Smooth muscle cell (in vitro differentiated cells): Measurements from ENCODE around the gene KCNA3. TPM values are rescaled to one million over a fixed set of nuclear protein-coding genes. Genes with fewer than 3 reads are reported as not detected.

Source experiments
- DNase-seq: peaks from one replicate; lab custom pipeline; 2025; ENCODE audit not compliant: unreplicated experiment; lab: John Stamatoyannopoulos, UW
- H2AFZ ChIP-seq: fragments of 200-600 bp; sonication (generic); 2 replicates; pipeline ENCODE4 v1.6.0; 2016; ENCODE audit warnings: antibody characterized with exemption, low read depth, mild to moderate bottlenecking
- H3F3A ChIP-seq: fragments of 200-600 bp; sonication (generic); 2 replicates; pipeline ENCODE4 v1.6.0; 2017; ENCODE audit warnings: antibody characterized with exemption, low read depth
- H3K27ac ChIP-seq: fragments of 200-600 bp; sonication (generic); 2 replicates; pipeline ENCODE4 v1.5.1; 2016; ENCODE audit warnings: low read depth, mild to moderate bottlenecking
- H3K27me3 ChIP-seq: fragments of 200-600 bp; sonication (generic); 2 replicates; pipeline ENCODE4 v1.6.1; 2016; ENCODE audit warnings: low read depth, mild to moderate bottlenecking
- H3K36me3 ChIP-seq: fragments of 200-600 bp; sonication (generic); 2 replicates; pipeline ENCODE4 v1.5.1; 2016; ENCODE audit warnings: low read depth
- H3K4me1 ChIP-seq: fragments of 200-600 bp; sonication (generic); 2 replicates; pipeline ENCODE4 v1.5.1; 2016; ENCODE audit warnings: low read depth
- H3K4me2 ChIP-seq: fragments of 200-600 bp; sonication (generic); 2 replicates; pipeline ENCODE4 v1.6.0; 2016; ENCODE audit warnings: mild to moderate bottlenecking
- H3K4me3 ChIP-seq: fragments of 200-600 bp; sonication (generic); 2 replicates; pipeline ENCODE4 v1.5.1; 2016; ENCODE audit warnings: mild to moderate bottlenecking
- H3K79me2 ChIP-seq: fragments of 200-600 bp; sonication (generic); 2 replicates; pipeline ENCODE4 v1.6.0; 2016; ENCODE audit warnings: low read depth, mild to moderate bottlenecking
- H3K9ac ChIP-seq: fragments of 200-600 bp; sonication (generic); 2 replicates; pipeline ENCODE4 v1.6.0; 2016; ENCODE audit warnings: low read depth
- H3K9me3 ChIP-seq: fragments of 200-600 bp; sonication (generic); replicated peaks from 2 replicates; pipeline ENCODE4 v1.5.1; 2016; ENCODE audit warnings: low read depth
- H4K20me1 ChIP-seq: fragments of 200-600 bp; sonication (generic); 2 replicates; pipeline ENCODE4 v1.6.0; 2016; ENCODE audit warnings: low read depth
- WGBS: methylation state at CpG from one replicate; pipeline ENCODE4 v1.1.7; 2016; ENCODE audit warnings: low lambda C conversion rate; 5-methylcytosine and 5-hydroxymethylcytosine counted together
- polyA plus RNA-seq: library from polyadenylated mRNA; unstranded; fragments of >200 nt; fragmentation: Nextera tagmentation; extraction: Ambion mirVana; gene quantifications from 2 replicates; pipeline ENCODE4 v1.2.1, GENCODE V29; 2016
- total RNA-seq: library from RNA; depleted of rRNA; stranded (reverse); fragments of >200 nt; gene quantifications from 2 replicates; pipeline ENCODE4 v1.2.3, GENCODE V29; 2014
- TF ChIP-seq, protein P1 (sequence below): fragments of 200-600 bp; sonication (generic); IDR thresholded peaks from 2 replicates; pipeline ENCODE4 v1.5.1; 2017; ENCODE audit warnings: borderline replicate concordance, mild to moderate bottlenecking, antibody characterized with exemption; ENCODE audit not compliant: insufficient read depth, poor library complexity, severe bottlenecking

The KCNA3 gene
- total and polyA plus RNA-seq, 2 experiments from 2014 or later = 3.7 to 9.3 TPM

DNA sequence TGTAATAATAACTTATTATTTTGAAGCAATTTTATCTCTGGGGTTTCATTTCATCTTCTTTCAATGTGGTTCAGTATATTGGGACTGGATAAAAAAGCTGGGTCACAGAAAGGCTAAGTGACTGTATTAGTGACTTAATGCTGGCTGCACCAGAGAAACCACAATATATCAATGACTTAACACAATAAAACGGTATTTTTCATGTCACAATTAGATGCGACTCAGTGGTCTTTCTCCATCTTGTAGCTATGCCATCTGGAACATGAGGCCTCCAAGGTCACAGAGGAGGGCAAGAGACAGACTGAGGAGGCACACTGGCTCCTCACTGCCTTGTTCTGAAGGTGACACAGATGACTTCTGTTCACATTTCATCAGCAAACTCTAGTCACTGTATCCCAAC is 26.0 kb upstream of the KCNA3 start:
- no peak overlapping the region for H3K4me2 ChIP-seq
- DNase-seq = no peak
- no peak overlapping the region for H3K4me3 ChIP-seq
- TF ChIP-seq, protein P1, sequence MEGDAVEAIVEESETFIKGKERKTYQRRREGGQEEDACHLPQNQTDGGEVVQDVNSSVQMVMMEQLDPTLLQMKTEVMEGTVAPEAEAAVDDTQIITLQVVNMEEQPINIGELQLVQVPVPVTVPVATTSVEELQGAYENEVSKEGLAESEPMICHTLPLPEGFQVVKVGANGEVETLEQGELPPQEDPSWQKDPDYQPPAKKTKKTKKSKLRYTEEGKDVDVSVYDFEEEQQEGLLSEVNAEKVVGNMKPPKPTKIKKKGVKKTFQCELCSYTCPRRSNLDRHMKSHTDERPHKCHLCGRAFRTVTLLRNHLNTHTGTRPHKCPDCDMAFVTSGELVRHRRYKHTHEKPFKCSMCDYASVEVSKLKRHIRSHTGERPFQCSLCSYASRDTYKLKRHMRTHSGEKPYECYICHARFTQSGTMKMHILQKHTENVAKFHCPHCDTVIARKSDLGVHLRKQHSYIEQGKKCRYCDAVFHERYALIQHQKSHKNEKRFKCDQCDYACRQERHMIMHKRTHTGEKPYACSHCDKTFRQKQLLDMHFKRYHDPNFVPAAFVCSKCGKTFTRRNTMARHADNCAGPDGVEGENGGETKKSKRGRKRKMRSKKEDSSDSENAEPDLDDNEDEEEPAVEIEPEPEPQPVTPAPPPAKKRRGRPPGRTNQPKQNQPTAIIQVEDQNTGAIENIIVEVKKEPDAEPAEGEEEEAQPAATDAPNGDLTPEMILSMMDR = no peak
- H3K27me3 ChIP-seq = no peaks in the 10 kb centered on the region
- no peaks in the 10 kb centered on the region for H3K9me3 ChIP-seq
- H3K27ac ChIP-seq = no peak overlapping the region
- no peaks in the 10 kb centered on the region for H3K36me3 ChIP-seq
- H4K20me1 ChIP-seq = no peaks in the 10 kb centered on the region
- no peak overlapping the region for H2AFZ ChIP-seq
- H3F3A ChIP-seq = no peaks in the 10 kb centered on the region
- no peaks in the 10 kb centered on the region for H3K4me1 ChIP-seq
- no peaks in the 10 kb centered on the region for H3K79me2 ChIP-seq
- 89% methylated on average over 2 of the region's 2 CpGs for WGBS
- no peak overlapping the region for H3K9ac ChIP-seq

DNA sequence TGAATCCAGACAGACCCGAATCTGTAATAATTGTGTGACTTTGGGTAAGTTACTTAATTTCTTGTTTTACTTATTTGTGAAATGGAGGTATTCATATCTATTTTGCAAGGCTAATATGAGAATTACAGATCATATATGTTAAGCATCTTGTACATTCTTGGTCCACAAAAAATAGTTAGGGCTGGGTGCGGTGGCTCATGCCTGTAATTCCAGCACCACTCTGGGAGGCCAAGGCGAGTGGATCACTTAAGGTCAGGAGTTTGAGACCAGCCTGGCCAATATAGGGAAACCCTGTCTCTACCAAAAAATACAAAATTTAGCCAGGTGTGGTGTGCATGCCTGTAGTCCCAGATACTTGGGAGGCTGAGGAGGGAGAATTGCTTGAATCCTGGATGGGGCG is 22.9 kb upstream of the KCNA3 start:
- Histone ChIP-seq H2AFZ (no peak overlapping the region), H3K4me1 (no peaks in the 10 kb centered on the region), H4K20me1 (no peaks in the 10 kb centered on the region), H3K27ac (no peak overlapping the region), H3K4me3 (no peak overlapping the region), H3K9me3 (no peaks in the 10 kb centered on the region), H3K9ac (no peak overlapping the region), H3K4me2 (no peak overlapping the region), H3K27me3 (no peaks in the 10 kb centered on the region), H3K36me3 (no peaks in the 10 kb centered on the region), H3F3A (no peaks in the 10 kb centered on the region), H3K79me2 (no peaks in the 10 kb centered on the region)
- DNase-seq = no peak
- TF ChIP-seq, protein P1 = no peak
- WGBS = 91% methylated on average over 4 of the region's 4 CpGs

DNA sequence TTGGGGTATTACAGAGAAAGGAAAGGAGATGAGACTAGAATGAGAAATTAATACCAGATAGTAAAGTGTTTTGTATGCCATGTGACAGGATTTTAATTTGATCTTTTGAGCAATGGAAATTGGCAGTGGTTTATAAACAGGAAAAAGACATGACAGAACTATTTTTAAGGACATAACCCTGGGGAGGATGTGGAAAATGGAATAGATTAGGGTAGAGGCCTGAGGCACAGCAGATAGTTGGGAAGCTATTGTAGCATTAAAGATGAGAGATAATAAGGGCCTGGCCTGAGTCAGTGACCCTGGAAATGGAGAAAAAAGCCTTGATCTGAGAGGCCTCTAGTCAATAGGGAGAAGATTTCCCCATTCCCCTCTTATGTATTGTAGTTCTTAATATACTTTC is 22.1 kb upstream of the KCNA3 start:
- H3K79me2 ChIP-seq = no peaks in the 10 kb centered on the region
- no peak for DNase-seq
- H2AFZ ChIP-seq = no peak overlapping the region
- H3K4me3 ChIP-seq = no peak overlapping the region
- H3K9me3 ChIP-seq = no peaks in the 10 kb centered on the region
- TF ChIP-seq, protein P1 = no peak
- H3K27me3 ChIP-seq = no peaks in the 10 kb centered on the region
- H4K20me1 ChIP-seq = no peaks in the 10 kb centered on the region
- no peaks in the 10 kb centered on the region for H3K36me3 ChIP-seq
- H3K4me1 ChIP-seq = no peaks in the 10 kb centered on the region
- no peak overlapping the region for H3K9ac ChIP-seq
- H3F3A ChIP-seq = no peaks in the 10 kb centered on the region
- H3K4me2 ChIP-seq = no peak overlapping the region
- no peak overlapping the region for H3K27ac ChIP-seq

DNA sequence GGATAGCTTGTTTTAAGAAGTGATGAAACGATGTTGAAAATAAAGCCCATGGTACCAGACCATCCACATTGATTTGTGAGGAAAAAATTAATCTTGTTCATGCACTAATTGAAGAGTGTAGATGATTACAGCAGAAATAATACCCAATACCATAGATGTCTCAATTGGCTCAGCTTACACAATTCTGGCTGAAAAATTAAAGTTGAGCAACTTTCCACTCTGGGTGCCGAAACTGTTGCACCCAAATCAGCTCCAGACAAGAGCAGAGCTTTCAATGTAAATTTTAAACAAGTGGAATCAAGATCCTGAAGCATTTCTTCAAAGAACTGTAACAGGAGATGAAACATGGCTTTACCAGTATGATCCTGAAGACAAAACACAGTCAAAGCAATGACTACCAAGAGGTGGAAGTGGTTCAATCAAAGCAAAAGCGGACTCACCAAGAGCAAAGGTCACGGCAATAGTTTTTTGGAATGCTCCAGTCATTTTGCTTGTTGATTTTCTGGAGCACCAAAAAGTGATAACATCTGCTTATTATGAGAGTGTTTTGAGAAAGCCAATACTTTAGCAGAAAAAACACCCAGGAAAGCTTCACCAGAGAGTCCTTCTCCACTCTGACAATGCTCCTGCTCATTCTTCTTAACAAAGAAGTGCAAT is 16.1 kb upstream of the KCNA3 start:
- WGBS = 92% methylated on average over 4 of the region's 4 CpGs
- H3K4me2 ChIP-seq = no peak overlapping the region
- no peaks in the 10 kb centered on the region for H3K27me3 ChIP-seq
- peaks cover 4% of the 10 kb centered on the region for H3K4me1 ChIP-seq
- no peak overlapping the region for H3K4me3 ChIP-seq
- no peak for DNase-seq
- no peaks in the 10 kb centered on the region for H4K20me1 ChIP-seq
- H3K9ac ChIP-seq = no peak overlapping the region
- H3K27ac ChIP-seq = no peak overlapping the region
- no peaks in the 10 kb centered on the region for H3K9me3 ChIP-seq
- no peak overlapping the region for H2AFZ ChIP-seq
- no peaks in the 10 kb centered on the region for H3K79me2 ChIP-seq
- no peaks in the 10 kb centered on the region for H3F3A ChIP-seq
- TF ChIP-seq, protein P1 = no peak
- H3K36me3 ChIP-seq = no peaks in the 10 kb centered on the region
